AG09309 (cell line): ENCODE data around the gene MYEOV.

ENCODE experiments used
- DNase-seq: peaks from one replicate; pipeline ENCODE4 v3.0.0-alpha.2; 2010; ENCODE audit warnings: low read depth
- H3K4me3 ChIP-seq: 2 replicates; pipeline ENCODE4 v1.5.1; 2011; ENCODE audit warnings: mild to moderate bottlenecking, low read depth, low read length, moderate library complexity; ENCODE audit not compliant: control insufficient read depth
- CTCF ChIP-seq: IDR thresholded peaks from 2 replicates; pipeline ENCODE4 v1.5.1; 2011; ENCODE audit warnings: mild to moderate bottlenecking, low read depth, low read length, inconsistent platforms; ENCODE audit not compliant: insufficient read depth, control insufficient read depth; ENCODE audit errors: missing control alignments

The MYEOV gene

DNA sequence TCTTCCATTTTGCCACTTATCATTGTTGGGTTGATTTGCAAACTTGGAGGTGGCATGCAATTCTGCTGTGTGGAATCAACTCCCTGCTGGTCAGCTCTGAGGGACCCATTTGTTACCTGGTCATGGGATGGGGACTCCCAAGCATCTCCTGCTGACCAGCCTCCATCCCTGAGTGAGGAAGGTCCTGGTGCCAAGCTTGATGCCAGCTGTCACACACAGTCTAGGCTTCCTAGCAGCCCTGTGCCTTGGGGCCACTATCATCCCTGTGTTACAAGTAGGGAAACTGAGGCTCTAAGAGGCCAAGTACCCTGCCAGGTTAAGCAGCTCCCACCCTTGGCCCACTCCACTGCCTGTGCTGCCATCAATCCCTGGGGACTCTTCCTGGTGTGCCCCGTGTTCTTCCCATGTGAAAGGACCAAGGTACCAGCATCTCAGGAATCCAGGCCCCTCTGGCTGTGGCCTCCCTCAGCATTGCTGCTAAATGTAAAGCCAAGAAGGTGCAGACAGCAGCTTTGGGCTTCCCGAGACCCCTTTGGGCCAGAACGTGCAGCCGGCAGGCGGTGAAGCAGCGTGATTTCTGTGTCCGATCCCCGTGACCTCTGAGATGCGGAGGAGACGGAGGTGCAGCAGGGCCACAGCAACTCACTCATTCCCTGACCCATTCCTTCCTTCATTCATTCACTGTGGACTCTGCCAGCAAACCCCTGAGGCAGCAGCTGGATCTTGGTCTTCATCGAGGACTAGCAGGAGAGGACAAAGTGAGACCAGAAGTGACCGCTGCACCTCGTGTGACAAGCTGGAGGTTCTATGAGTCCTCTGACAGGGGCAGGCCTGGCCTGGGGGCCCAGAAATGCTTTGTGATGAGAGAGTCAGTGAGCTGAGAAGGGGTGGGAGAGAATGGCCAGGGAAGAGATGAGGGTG, 49.7 kb downstream of the MYEOV start:
- no peak for TF ChIP-seq CTCF
- no peak for DNase-seq
- H3K4me3 ChIP-seq, result no peak overlapping the region

DNA sequence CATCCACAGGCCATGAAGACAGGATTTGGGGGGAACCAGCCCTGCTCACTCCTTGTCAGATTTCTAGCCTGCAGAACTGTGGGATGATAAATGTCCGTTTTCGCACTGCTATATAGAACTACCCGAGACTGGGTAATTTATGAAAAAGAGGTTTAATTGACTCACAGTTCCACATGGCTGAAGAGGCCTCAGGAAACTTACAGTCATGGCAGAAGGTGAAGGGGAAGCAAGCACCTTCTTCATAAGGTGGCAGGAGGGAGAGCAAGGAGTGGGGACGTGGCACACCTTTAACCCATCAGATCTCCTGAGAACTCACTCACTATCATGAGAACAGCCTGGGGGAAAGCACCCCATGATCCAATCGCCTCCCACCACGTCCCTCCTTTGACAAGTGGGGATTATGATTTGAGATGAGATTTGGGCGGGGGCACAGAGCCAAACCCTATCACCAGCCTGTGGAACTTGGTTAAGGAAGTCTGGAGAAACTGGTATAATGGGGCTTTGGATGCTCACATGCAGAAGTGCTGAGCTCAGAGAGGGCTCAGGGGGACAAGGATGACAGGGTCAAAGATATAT, 50.7 kb downstream of the MYEOV start:
- DNase-seq, result no peak
- H3K4me3 ChIP-seq, result no peak overlapping the region
- TF ChIP-seq CTCF, result no peak
